ENCODE measurements around the gene KLK14. TPM values are rescaled to one million over a fixed set of nuclear protein-coding genes. Genes with fewer than 3 reads are reported as not detected.

The KLK14 gene
- total and polyA plus RNA-seq, 2 of the 8 experiments (the other 6 are each of a cell fraction or from before 2014, with no cell fraction given) = 0.09 to 1.2 TPM

DNA sequence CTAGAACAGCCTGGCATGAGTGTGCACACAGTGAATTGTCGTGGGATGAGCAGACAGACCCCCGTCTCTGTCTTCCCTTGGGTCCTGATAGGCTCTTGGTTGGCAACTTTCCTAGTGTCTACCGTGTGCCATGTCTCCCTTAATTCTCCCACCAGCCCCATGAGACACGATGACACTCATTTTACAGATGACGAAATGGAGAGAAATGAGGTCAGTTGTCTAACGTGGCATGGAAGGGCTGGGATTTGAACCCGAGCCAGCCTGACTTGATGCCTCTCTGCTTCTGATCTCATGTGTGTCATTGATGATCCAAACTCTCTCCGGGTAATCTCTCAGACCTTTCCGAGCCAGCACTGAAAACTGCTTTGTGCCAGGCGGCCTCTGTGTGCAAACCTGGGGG is 8.4 kb upstream of the KLK14 start:
- FAIRE-seq = no peak
- H4K8ac ChIP-seq (ENCODE audit: extremely low read depth, insufficient read depth, low read length) = no peak overlapping the region
- CTCF ChIA-PET (ENCODE audit: partially characterized antibody) = interaction anchor here (0.7 to 8.3 kb wide), 2 partner anchors 69 to 553 kb away, joined by 3 to 269 read pairs; partner anchors contain the start of genes KLK10 and KLK11
- TF ChIP-seq, protein P1, sequence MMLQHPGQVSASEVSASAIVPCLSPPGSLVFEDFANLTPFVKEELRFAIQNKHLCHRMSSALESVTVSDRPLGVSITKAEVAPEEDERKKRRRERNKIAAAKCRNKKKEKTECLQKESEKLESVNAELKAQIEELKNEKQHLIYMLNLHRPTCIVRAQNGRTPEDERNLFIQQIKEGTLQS (IDR thresholded peaks at IDR 0.05; ENCODE audit: insufficient read depth, low read depth, low read length) = no peak
- no peak for TF ChIP-seq TBP (IDR thresholded peaks at IDR 0.05; ENCODE audit: low read depth, low read length)

More for the DNA sequence above, 8.4 kb upstream of the KLK14 start:
- WGBS, 2 experiments (ENCODE audit: extremely low coverage in 1 of 2, insufficient coverage in 1 of 2, insufficient read length in 1 of 2, insufficient replicate concordance in 2 of 2, low coverage in 1 of 2, low lambda C conversion rate in 2 of 2, missing lambda C conversion rate in 1 of 2) = 88% methylated on average over 9 of the region's 10 CpGs; no CpG with 5 or more reads in 1 of the 2 experiments
- no peak overlapping the region for H2AFZ ChIP-seq (ENCODE audit: low read length)
- H2BK5ac ChIP-seq (ENCODE audit: low read depth, low read length) = no peak overlapping the region
- H3K36me3 ChIP-seq (ENCODE audit: control insufficient read depth in 2 of 4, insufficient read depth in 4 of 4, low read length in 3 of 4) = no peaks in the 10 kb centered on the region
- no peak overlapping the region for H3K23ac ChIP-seq (ENCODE audit: insufficient read length)
- H3K23me2 ChIP-seq (ENCODE audit: low read depth, low read length) = no peaks in the 10 kb centered on the region
- H3K9me3 ChIP-seq (ENCODE audit: insufficient read depth in 2 of 2, low read depth in 1 of 2, low read length in 1 of 2) = no peaks in the 10 kb centered on the region
- H2BK20ac ChIP-seq (ENCODE audit: low read length) = no peak overlapping the region
- no peak overlapping the region for H3K18ac ChIP-seq (ENCODE audit: extremely low read depth, low read length)
- no peak overlapping the region for H3K4ac ChIP-seq (replicated peaks; ENCODE audit: insufficient read length, low read depth, low read length)
- no peak overlapping the region for H3K4me3 ChIP-seq (ENCODE audit: extremely low read depth in 1 of 4, insufficient read depth in 2 of 4, low read depth in 3 of 4, low read length in 4 of 4)
- no peaks in the 10 kb centered on the region for H3K79me2 ChIP-seq (ENCODE audit: control insufficient read depth in 1 of 2, insufficient read depth in 2 of 2, low read length in 2 of 2)
- no peak overlapping the region for H3K27ac ChIP-seq (ENCODE audit: low read depth, low read length)
- H2BK12ac ChIP-seq (ENCODE audit: low read depth, low read length) = no peak overlapping the region
- H2BK15ac ChIP-seq (ENCODE audit: low read length) = no peak overlapping the region
- POLR2A ChIA-PET (ENCODE audit: partially characterized antibody) = interaction anchor here (0.6 kb wide), 1 partner anchor 614 kb away, joined by 5 read pairs; no protein-coding TSS in a partner anchor
- H2AK5ac ChIP-seq (ENCODE audit: low read depth, low read length) = no peak overlapping the region
- no peak overlapping the region for H4K5ac ChIP-seq (ENCODE audit: insufficient read length, low read depth, low read length)
- no peaks in the 10 kb centered on the region for H3K27me3 ChIP-seq (replicated peaks in 1 of 4; ENCODE audit: control insufficient read depth in 3 of 4, extremely low read depth in 1 of 4, insufficient read depth in 3 of 4, low read length in 3 of 4)
- peaks cover 0 to 6% (median under 1%) of the 10 kb centered on the region in 4 experiments; a peak in 4 of 7 replicates for H3K4me1 ChIP-seq (replicated peaks in 1 of 4; ENCODE audit: control insufficient read depth in 3 of 4, insufficient read depth in 4 of 4, low read length in 3 of 4)
- H3K4me2 ChIP-seq (ENCODE audit: insufficient read depth in 1 of 2, low read depth in 2 of 2, low read length in 2 of 2) = no peak overlapping the region
- no peak overlapping the region for H2BK120ac ChIP-seq (replicated peaks; ENCODE audit: low read depth, low read length)
- H3K9ac ChIP-seq (replicated peaks in 1 of 4; ENCODE audit: extremely low read depth in 1 of 4, low read depth in 3 of 4, low read length in 3 of 4) = no peak overlapping the region
- no peak overlapping the region for H4K91ac ChIP-seq (replicated peaks; ENCODE audit: insufficient read length, low read length)
- H3K14ac ChIP-seq (ENCODE audit: insufficient read length) = no peak overlapping the region
- no peak for DNase-seq (ENCODE audit: low read depth in 1 of 2, low spot score in 2 of 2)
- H3K56ac ChIP-seq (replicated peaks; ENCODE audit: insufficient read length, low read depth, low read length) = no peak overlapping the region
- no peaks in the 10 kb centered on the region for H3K79me1 ChIP-seq (ENCODE audit: low read depth, low read length)
- no peaks in the 10 kb centered on the region for H4K20me1 ChIP-seq (replicated peaks in 1 of 2; ENCODE audit: control insufficient read depth in 1 of 2, insufficient read depth in 2 of 2, low read length in 2 of 2)
